HG03060 (cell line): ENCODE data around the gene RPS6KA3.
"Not testable (repeated sequence)": the region's sequence is repeated elsewhere in the genome, so short reads cannot be mapped to it uniquely, and the experiment has no call there.

Experiments
- ATAC-seq: cut with Tn5 transposase; IDR thresholded peaks from one replicate; pipeline ENCODE4 v1.9.1; 2021; ENCODE audit warnings: low read depth, moderate number of reproducible peaks; ENCODE audit not compliant: unreplicated experiment

Gene RPS6KA3

GRCh38 chrX:20149326-20149725 lies 117.4 kb downstream of the RPS6KA3 start:
- no peak for ATAC-seq

- ATAC-seq, result no peak
Observed at GRCh38 chrX:20147561-20147960, 119.1 kb downstream of the RPS6KA3 start.

- ATAC-seq, result no peak
Observed at GRCh38 chrX:20144491-20144890, 122.2 kb downstream of the RPS6KA3 start.

- no peak for ATAC-seq
Observed at GRCh38 chrX:20143561-20143960, 123.1 kb downstream of the RPS6KA3 start.

- no peak for ATAC-seq
Observed at GRCh38 chrX:20143111-20143510, 123.6 kb downstream of the RPS6KA3 start.

- ATAC-seq, result peak; percentile 96
Observed at GRCh38 chrX:20141281-20142220, 125.2 kb downstream of the RPS6KA3 start, which contains the start of gene EIF1AX. Gene EIF1AX, minus strand, starts transcription at chrX:20141838. Its CDS starts 198 bp downstream, at chrX:20141640.

GRCh38 chrX:20140420-20140819 lies 126.3 kb downstream of the RPS6KA3 start:
- ATAC-seq, result no peak

- no peak for ATAC-seq
Observed at GRCh38 chrX:20139966-20140365, 126.7 kb downstream of the RPS6KA3 start.

GRCh38 chrX:20135944-20136343 lies 130.8 kb downstream of the RPS6KA3 start:
- no peak for ATAC-seq

- no peak for ATAC-seq
Observed at GRCh38 chrX:20132666-20133065, 134.0 kb downstream of the RPS6KA3 start.

- ATAC-seq, result no peak
Observed at GRCh38 chrX:20130357-20130756, 136.4 kb downstream of the RPS6KA3 start.

- ATAC-seq, result no peak
Observed at GRCh38 chrX:20129547-20129946, 137.2 kb downstream of the RPS6KA3 start.

- no peak for ATAC-seq
Observed at GRCh38 chrX:20128670-20129069, 138.0 kb downstream of the RPS6KA3 start.

- ATAC-seq, result not testable (repeated sequence)
Observed at GRCh38 chrX:20127440-20127839, 139.3 kb downstream of the RPS6KA3 start.

GRCh38 chrX:20126833-20127232 lies 139.9 kb downstream of the RPS6KA3 start:
- ATAC-seq, result not testable (repeated sequence)

- ATAC-seq, result no peak
Observed at GRCh38 chrX:20124964-20125363, 141.7 kb downstream of the RPS6KA3 start.

- ATAC-seq, result no peak
Observed at GRCh38 chrX:20118065-20118824, 148.5 kb downstream of the RPS6KA3 start.

GRCh38 chrX:20116577-20117240 lies 150.0 kb downstream of the RPS6KA3 start, which contains the start of gene MAP7D2:
Gene MAP7D2, minus strand, starts transcription at chrX:20116907. Its CDS starts 28 bp downstream, at chrX:20116879.
- no peak for ATAC-seq

- no peak for ATAC-seq
Observed at GRCh38 chrX:20116087-20116576, 150.6 kb downstream of the RPS6KA3 start.

- no peak for ATAC-seq
Observed at GRCh38 chrX:20112022-20112774, 154.5 kb downstream of the RPS6KA3 start.
